Medulla oblongata (tissue), 1 donor: Measurements from ENCODE around the gene SLC9C2.
A peak's percentile ranks its signal among the peaks of the same experiment; 100 is the strongest.
"Not testable (repeated sequence)": the region's sequence is repeated elsewhere in the genome, so short reads cannot be mapped to it uniquely, and the experiment has no call there.

Source experiments
- DNase-seq: peaks from one replicate; pipeline ENCODE4 v3.0.0-alpha.2; 2015; ENCODE audit errors: extremely low spot score

The SLC9C2 gene

GRCh38 chr1:173484276-173484675 is 118.6 kb downstream of the SLC9C2 start:
- DNase-seq, result no peak

GRCh38 chr1:173482683-173483082 is 120.2 kb downstream of the SLC9C2 start:
- no peak for DNase-seq

DNA sequence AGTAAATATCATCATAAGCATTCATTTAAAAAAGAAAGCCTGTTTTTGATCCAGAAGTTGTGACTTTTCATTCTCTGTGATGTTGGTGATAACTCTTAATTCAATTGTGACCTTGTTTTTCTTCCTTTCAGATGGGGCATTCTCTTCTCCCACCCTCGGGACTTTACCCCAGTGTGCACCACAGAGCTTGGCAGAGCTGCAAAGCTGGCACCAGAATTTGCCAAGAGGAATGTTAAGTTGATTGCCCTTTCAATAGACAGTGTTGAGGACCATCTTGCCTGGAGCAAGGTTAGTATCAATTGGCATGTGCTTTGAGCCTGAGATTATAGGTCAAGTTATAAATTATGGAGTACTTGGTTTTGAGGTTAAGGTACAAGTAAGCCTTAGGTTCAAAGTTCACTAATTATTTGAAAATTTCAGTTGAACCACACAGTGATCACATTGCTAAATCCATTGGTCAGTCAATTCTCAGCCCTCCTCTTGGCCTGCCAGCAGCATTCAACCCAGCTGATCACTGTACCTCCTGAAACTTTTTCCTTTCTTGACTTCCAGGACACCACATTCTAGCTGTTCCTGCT is 121.6 kb downstream of the SLC9C2 start:
- no peak for DNase-seq

- DNase-seq, result no peak
Observed at GRCh38 chr1:173479649-173480048, 123.2 kb downstream of the SLC9C2 start.

DNA sequence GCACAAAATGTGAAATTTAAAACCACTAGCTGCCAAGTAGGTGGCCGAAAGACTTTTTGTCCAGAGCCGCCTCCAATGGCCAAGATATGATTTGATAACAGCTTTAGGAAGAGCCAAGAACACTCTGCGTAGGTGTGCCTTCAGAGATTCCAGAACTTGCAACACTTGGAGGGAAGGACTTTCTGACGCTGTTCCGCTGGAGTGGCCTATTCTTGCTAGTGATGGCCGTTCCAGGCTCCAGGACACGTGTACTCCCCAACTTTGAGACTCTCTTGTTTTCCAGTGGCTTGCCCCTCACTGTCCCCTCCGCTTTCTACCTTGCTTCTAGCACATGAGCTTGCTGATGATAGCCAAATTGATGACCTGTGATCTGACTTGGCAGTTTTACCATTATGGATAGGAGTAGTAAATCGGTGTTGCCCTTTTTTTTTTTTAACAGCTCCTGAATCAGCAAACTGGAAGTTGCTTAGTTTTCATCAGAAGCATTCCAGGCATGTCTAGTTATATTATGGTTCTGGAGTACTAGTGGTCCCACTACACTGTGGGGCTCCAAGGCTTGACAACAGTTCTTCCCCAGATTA is 124.7 kb downstream of the SLC9C2 start:
- DNase-seq, result peak; percentile 70

- DNase-seq, result peak; percentile 93
Observed at GRCh38 chr1:173477286-173478093, 125.4 kb downstream of the SLC9C2 start, which contains the start of gene PRDX6. PRDX6 (plus strand) TSS chr1:173477335; CDS start chr1:173477398, 63 bp downstream.

DNA sequence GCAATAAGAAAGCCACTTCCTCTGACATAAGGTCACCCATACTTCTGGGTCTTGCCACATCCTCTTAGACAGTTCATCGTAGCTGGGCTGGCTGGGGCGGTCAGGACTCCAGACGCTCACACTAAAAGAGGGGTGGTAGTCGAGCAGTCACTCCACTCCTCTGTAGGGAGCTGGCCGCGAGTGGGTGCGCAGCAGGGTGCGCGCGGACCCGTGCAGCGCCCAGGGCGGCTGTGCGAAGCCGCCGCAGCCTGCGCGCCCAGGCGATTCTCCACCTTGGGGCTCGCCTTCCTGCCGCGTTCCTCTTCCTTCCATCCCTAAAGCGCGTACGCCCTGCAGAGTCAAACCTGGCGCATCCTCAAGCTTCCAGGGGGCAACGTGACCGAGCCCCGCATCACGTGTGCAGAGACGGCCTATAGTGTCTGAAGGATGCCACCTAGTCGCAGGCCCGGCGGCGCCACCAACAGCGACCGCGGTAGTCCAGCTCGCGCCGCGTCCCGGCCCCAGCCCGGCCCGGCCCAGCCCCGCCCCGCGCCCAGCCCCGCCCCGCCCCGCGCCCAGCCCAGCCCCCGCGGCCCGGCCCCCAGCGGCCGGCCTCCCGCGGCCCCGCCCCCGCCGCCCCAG is 126.1 kb downstream of the SLC9C2 start:
- peak; percentile 97 for DNase-seq

DNA sequence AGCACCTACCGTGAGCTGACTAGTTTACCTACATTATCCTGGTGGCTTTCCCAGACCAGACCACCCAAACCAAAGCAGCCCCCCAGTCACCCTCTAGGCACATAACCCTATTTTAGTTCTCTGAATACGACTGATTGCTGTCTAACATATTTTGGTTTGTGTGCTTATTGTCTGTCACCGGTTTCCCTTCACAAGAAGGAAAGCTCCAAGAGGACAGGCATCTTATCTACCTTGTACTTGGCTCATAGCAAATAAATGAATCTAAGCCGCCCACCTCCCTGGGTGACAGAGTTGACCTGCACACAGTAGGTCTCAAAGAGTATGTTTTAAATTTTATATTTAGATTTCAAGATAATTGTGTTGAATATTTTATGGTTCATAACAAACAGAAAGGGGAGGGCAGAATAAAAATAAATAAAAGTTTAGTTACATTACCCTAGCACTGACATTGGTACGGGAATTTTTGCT is 126.6 kb downstream of the SLC9C2 start:
- peak; percentile 23 for DNase-seq

- no peak for DNase-seq
Observed at GRCh38 chr1:173475564-173476196, 127.2 kb downstream of the SLC9C2 start.

- not testable (repeated sequence) for DNase-seq
Observed at GRCh38 chr1:173474780-173475421, 128.0 kb downstream of the SLC9C2 start.

GRCh38 chr1:173474097-173474779 is 128.6 kb downstream of the SLC9C2 start:
- DNase-seq, result no peak

GRCh38 chr1:173473599-173474011 is 129.3 kb downstream of the SLC9C2 start:
- DNase-seq, result no peak

DNA sequence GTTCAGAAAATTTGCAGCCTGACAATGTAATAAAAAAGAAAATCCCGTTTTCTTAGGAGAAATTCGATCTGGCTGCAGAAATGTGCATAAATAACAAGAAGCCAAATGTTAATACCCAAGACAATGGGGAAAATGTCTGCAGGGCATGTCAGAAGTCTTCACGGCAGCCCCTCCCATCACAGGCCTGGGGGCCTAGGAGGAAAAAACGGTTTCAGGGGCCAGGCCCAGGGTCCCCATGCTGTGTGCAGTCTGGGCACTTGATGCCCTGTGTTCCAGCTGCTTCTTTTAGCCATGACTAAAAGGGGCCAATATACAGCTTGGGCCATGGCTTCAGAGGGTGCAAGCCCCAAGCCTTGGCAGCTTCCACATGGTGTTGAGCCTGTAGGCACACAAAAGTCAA is 132.3 kb downstream of the SLC9C2 start:
- no peak for DNase-seq

- no peak for DNase-seq
Observed at GRCh38 chr1:173469656-173470055, 133.2 kb downstream of the SLC9C2 start.

DNA sequence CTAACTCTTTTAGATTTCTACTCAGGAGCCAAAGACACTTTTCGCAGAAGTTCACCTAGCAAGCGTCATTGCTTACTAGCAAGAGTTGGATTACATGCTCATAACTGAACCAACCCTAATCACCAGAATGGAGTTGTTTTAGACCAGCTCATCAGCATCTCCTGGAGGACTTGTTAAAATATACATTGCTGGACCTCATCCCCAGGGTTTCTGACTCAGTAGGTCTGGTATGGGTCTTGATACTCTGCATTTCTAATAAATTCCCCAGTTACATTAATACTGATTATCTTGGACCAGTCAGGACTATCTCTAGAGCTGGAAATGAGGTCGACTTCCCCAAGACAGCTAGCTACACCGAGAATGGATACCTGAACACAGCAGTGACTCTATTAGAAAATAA is 135.4 kb downstream of the SLC9C2 start:
- DNase-seq, result no peak

DNA sequence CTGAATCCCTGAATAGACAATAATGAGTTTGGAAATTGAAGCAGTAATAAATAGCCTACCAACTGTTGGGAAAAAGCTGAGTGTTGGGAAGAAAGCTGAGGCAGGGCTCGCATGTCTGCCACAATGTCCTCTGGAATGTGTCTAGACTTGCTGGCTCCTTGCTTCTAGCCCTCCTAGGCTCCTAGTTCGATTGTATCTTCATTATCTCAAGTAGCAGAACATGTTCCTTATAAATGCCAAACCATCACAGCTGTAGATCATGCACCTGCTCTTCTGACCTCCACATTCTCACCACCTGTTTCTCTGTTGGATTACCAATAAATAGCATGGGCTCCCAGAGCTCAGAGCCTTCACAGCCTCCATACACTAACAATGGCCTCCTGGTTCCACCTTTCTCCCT is 138.7 kb downstream of the SLC9C2 start:
- not testable (repeated sequence) for DNase-seq

- not testable (repeated sequence) for DNase-seq
Observed at GRCh38 chr1:173462666-173463065, 140.2 kb downstream of the SLC9C2 start.

DNA sequence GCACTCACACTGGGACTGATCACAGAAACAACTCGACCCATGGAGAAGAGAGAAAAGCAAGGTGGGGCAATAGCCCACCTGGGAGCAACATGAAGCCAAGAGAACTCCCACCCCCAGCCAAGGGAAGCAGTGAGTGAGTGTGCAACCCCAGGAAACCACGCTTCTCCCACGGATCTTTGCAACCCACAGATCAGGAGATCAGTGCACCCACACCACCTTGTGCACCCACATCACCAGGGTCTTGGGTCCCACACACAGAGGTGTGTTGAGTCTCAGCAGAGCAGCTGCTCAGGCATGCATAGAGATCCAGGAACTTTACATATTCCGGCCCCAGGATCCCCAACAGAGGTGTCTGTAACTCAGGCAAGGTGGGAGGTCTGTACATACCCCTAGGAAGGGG is 143.0 kb downstream of the SLC9C2 start:
- DNase-seq, result no peak

DNA sequence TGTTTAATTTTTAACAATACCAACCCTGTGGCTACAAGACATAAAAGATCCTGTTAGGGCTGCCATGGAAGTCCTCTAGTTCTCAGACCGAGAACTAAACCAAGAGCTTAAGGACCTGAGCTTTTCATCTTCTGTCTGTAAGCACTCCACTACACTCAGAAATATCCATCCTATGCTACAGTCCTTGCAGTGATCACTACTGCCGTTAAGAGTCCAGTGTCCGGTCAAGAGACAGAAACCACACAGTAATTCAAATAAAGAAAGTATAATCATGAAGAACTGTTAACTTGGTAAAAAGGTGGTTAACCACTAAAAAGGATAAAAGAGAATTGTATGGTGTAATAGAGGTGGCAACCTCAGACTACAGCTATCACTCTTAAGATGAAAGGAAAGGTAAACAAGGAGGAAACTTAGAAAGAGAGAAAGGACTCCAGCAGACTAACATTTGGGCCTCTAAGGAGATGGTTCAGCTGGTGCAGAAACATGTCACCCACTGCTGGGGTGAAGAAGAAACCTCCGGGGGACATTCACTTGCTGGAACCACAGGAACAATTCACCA is 147.8 kb downstream of the SLC9C2 start:
- DNase-seq, result no peak

GRCh38 chr1:173453982-173454381 is 148.9 kb downstream of the SLC9C2 start:
- DNase-seq, result no peak
